Type B pancreatic cell (in vitro differentiated cells): ENCODE results near the gene MICAL2. TPM values are rescaled to one million over a fixed set of nuclear protein-coding genes. Genes with fewer than 3 reads are reported as not detected.

Experiments
- DNase-seq: peaks from one replicate; pipeline ENCODE4 v3.0.0; 2021; ENCODE audit warnings: mixed read lengths; ENCODE audit not compliant: unreplicated experiment; ENCODE audit errors: extremely low spot score
- H3K27ac Mint-ChIP-seq: 2 replicates; pipeline ENCODE4 v1.8.0; 2021; ENCODE audit warnings: mild to moderate bottlenecking, mixed read lengths
- H3K27me3 Mint-ChIP-seq: 2 replicates; pipeline ENCODE4 v1.8.0; 2021; ENCODE audit warnings: mixed read lengths
- H3K36me3 Mint-ChIP-seq: 2 replicates; pipeline ENCODE4 v1.8.0; 2021; ENCODE audit warnings: mixed read lengths
- H3K4me1 Mint-ChIP-seq: one replicate; pipeline ENCODE4 v1.8.0; 2021; ENCODE audit warnings: mixed read lengths; ENCODE audit not compliant: unreplicated experiment
- H3K4me3 Mint-ChIP-seq: 2 replicates; pipeline ENCODE4 v1.8.0; 2021; ENCODE audit warnings: mild to moderate bottlenecking, mixed read lengths
- H3K9me3 Mint-ChIP-seq: 2 replicates; pipeline ENCODE4 v1.8.0; 2021; ENCODE audit warnings: mixed read lengths
- CTCF ChIP-seq: fragments of 200-600 bp; sonication (generic); conservative IDR thresholded peaks from 2 replicates; pipeline ENCODE4 v1.5.0; 2021; ENCODE audit warnings: antibody characterized with exemption, mild to moderate bottlenecking
- total RNA-seq: library from RNA; stranded (reverse); gene quantifications from 2 replicates; pipeline ENCODE4 v1.2.1, GENCODE V29; 2021; ENCODE audit warnings: low replicate concordance

MICAL2 gene
- total RNA-seq, 1 donor from 2014 or later: 38.0 TPM

GRCh38 chr11:12287009-12287373 is 176.6 kb downstream of the MICAL2 start:
- Mint-ChIP-seq H3K27me3 (peaks cover 6% of the 10 kb centered on the region), H3K36me3 (no peaks in the 10 kb centered on the region), H3K4me3 (no peak overlapping the region), H3K4me1 (peaks cover 10% of the 10 kb centered on the region), H3K27ac (no peak overlapping the region), H3K9me3 (no peaks in the 10 kb centered on the region)
- no peak for DNase-seq
- TF ChIP-seq CTCF: no peak

GRCh38 chr11:12287374-12288211 is 177.2 kb downstream of the MICAL2 start:
- no peak overlapping the region for H3K4me3 Mint-ChIP-seq
- H3K9me3 Mint-ChIP-seq: no peaks in the 10 kb centered on the region
- H3K27ac Mint-ChIP-seq: peak overlapping the region; percentile 41
- peaks cover 3% of the 10 kb centered on the region for H3K27me3 Mint-ChIP-seq
- TF ChIP-seq CTCF: peak; percentile 57
- peaks cover 10% of the 10 kb centered on the region for H3K4me1 Mint-ChIP-seq
- no peaks in the 10 kb centered on the region for H3K36me3 Mint-ChIP-seq
- peak; percentile 64 for DNase-seq

GRCh38 chr11:12288212-12288930 is 178.0 kb downstream of the MICAL2 start:
- H3K4me3 Mint-ChIP-seq: no peak overlapping the region
- H3K9me3 Mint-ChIP-seq: no peaks in the 10 kb centered on the region
- H3K27ac Mint-ChIP-seq: peak overlapping the region; percentile 68
- no peaks in the 10 kb centered on the region for H3K36me3 Mint-ChIP-seq
- TF ChIP-seq CTCF: peak; percentile 91
- no peaks in the 10 kb centered on the region for H3K27me3 Mint-ChIP-seq
- DNase-seq: peak; percentile 87
- H3K4me1 Mint-ChIP-seq: peaks cover 10% of the 10 kb centered on the region

GRCh38 chr11:12288931-12289666 is 178.7 kb downstream of the MICAL2 start:
- Mint-ChIP-seq H3K4me3 (no peak overlapping the region), H3K27ac (peak overlapping the region; percentile 68)

More at GRCh38 chr11:12288931-12289666, 178.7 kb downstream of the MICAL2 start:
- Mint-ChIP-seq H3K27me3 (no peaks in the 10 kb centered on the region), H3K36me3 (no peaks in the 10 kb centered on the region), H3K9me3 (no peaks in the 10 kb centered on the region), H3K4me1 (peaks cover 10% of the 10 kb centered on the region)
- TF ChIP-seq CTCF: peak; percentile 19
- peak; percentile 50 for DNase-seq
